ENCODE results near the gene MEIS1. TPM values are rescaled to one million over a fixed set of nuclear protein-coding genes. Genes with fewer than 3 reads are reported as not detected.

MEIS1 gene
- total RNA-seq (2022; extraction: Qiagen RNA extraction), result 1.4 to 2.4 TPM (median 1.8 TPM) in 5 replicates

GRCh38 chr2:66434679-66435548 lies at the start of gene MEIS1:
Gene MEIS1 (plus strand): TSS chr2:66435125. CDS start chr2:66435857, 732 bp downstream.

Measured in A549 treated with dexamethasone at 1 μM for 4 hours (cell line).